Measurements from ENCODE around the gene ADAP2. TPM values are rescaled to one million over a fixed set of nuclear protein-coding genes. Genes with fewer than 3 reads are reported as not detected.

The ADAP2 gene
- total RNA-seq, 4 donors from 2014 or later = 25.1 to 72.5 (median 51.8) TPM

- TF ChIP-seq CTCF (IDR thresholded peaks at IDR 0.05) = no peak
- ATAC-seq (ENCODE audit: low FRiP score) (peak; percentile 72), DNase-seq (ENCODE audit: low spot score) (peak; percentile 35)
Observed at GRCh38 chr17:30950669-30951399, 29.1 kb downstream of the ADAP2 start.

DNA sequence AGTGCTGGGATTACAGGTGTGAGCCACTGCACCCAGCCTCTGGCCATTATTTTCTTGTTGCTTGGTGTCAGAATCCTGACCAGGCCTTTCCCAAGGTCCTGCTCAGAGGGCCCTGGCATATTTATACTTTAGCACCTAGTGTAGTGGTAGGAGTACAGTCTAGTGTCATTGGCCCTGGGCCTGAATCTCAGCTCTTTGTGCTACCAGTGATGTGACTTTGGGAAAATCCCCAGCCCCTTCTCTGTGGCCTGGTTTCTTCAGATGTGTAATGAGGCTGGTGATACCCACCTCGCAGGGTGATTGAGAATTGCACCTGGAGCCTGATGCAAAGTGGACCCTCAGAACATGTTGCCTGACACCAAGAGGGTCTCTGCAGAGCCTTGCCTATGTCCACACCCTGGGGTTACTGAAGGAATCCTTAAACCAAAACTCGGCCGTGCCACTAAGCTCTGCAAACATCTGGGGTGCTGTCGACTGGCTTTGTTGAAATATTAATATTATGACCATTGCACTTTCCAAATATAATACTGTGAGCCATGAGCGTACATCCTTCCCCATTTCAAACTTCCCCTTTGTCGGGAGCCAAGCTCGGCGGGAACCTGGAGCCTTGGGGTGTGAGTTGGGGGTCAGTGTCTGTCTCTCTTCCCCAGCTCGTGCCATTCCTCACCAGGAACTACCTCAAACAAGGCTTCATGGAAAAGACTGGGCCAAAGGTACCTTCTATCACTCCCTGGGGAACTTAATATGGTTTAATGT lies 31.1 kb downstream of the ADAP2 start:
- DNase-seq (ENCODE audit: low spot score) = no peak
- ATAC-seq (ENCODE audit: low FRiP score) = no peak
- TF ChIP-seq CTCF (IDR thresholded peaks at IDR 0.05) = no peak

DNA sequence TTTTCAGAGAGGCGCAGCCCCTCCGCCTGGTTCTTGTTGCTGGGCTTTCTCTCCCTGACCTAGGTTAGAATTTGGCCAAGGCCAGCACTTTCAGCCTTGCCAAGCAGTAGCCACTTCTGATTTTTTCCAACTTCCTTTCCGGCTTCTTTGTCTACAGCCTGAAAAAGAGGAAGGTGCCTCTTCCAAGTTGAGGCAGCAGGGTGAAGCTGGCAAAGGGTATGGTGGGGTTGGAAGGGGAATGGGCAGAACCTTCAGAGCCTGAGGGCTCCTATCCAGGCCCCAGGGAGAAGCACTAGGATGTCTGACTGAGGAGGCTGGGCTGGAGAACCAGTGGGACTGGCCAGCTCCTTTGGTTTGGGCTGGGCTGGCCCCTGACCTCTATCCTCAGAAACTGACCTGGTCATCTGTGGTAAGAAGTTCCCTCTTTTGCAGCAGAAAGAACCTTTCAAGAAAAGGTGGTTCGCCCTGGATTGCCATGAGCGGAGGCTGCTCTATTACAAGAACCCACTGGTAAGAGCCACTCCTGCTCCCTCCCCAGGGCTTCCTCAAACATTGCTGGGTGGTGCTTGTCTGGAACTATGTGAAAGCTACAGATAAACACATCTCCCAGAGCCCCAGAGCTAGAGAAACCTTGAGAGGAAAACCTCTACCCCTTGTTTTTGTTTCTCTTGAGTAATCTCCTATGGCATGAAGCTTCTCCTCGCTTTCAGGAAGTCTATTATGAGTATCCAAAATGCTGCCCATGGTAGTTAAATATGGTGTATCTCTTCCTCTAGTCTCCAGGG lies 32.5 kb downstream of the ADAP2 start:
- DNase-seq (ENCODE audit: low spot score) = no peak
- TF ChIP-seq CTCF (IDR thresholded peaks at IDR 0.05) = no peak
- no peak for ATAC-seq (ENCODE audit: low FRiP score)

- DNase-seq (ENCODE audit: low spot score) = no peak
- no peak for TF ChIP-seq CTCF (IDR thresholded peaks at IDR 0.05)
- ATAC-seq (ENCODE audit: low FRiP score) = no peak
Observed at GRCh38 chr17:30956764-30957374, 35.1 kb downstream of the ADAP2 start.

- ATAC-seq (ENCODE audit: low FRiP score) (no peak), DNase-seq (ENCODE audit: low spot score) (no peak)
- TF ChIP-seq CTCF (IDR thresholded peaks at IDR 0.05) = no peak
Observed at GRCh38 chr17:30957741-30958140, 36.0 kb downstream of the ADAP2 start.

GRCh38 chr17:30958187-30958586 lies 36.4 kb downstream of the ADAP2 start:
- DNase-seq (ENCODE audit: low spot score) (no peak), ATAC-seq (ENCODE audit: low FRiP score) (no peak)
- TF ChIP-seq CTCF (IDR thresholded peaks at IDR 0.05) = no peak
